KMS-11 (cell line): Measurements from ENCODE around the gene TXNRD2.

ENCODE experiments used
- H2AFZ ChIP-seq: fragments of 200-600 bp; sonication (generic); 2 replicates; pipeline ENCODE4 v1.6.1; 2016; ENCODE audit warnings: antibody characterized with exemption, mixed run types, low read depth
- H3K27ac ChIP-seq: fragments of 200-600 bp; sonication (generic); 2 replicates; pipeline ENCODE4 v1.6.1; 2016; ENCODE audit warnings: mild to moderate bottlenecking, mixed run types
- H3K27me3 ChIP-seq: fragments of 200-600 bp; sonication (generic); 2 replicates; pipeline ENCODE4 v1.6.1; 2017; ENCODE audit warnings: mild to moderate bottlenecking, low read depth, mixed run types, moderate library complexity; ENCODE audit not compliant: insufficient read depth
- H3K36me3 ChIP-seq: fragments of 200-600 bp; sonication (generic); 2 replicates; pipeline ENCODE4 v1.6.1; 2017; ENCODE audit warnings: mild to moderate bottlenecking, mixed run types; ENCODE audit not compliant: insufficient read depth
- H3K4me1 ChIP-seq: fragments of 200-600 bp; sonication (generic); 2 replicates; pipeline ENCODE4 v1.6.1; 2016; ENCODE audit warnings: mild to moderate bottlenecking, low read depth, mixed run types; ENCODE audit not compliant: poor library complexity, severe bottlenecking
- H3K4me2 ChIP-seq: fragments of 200-600 bp; sonication (generic); 2 replicates; pipeline ENCODE4 v1.7.0; 2016; ENCODE audit warnings: mild to moderate bottlenecking, mixed run types
- H3K4me3 ChIP-seq: fragments of 200-600 bp; sonication (generic); IDR thresholded peaks from 2 replicates; pipeline ENCODE4 v1.6.1; 2017; ENCODE audit warnings: low read depth, low read length, mixed read lengths; ENCODE audit not compliant: insufficient read depth
- H3K79me2 ChIP-seq: fragments of 200-600 bp; sonication (generic); 2 replicates; pipeline ENCODE4 v1.6.1; 2016; ENCODE audit warnings: low read depth, mixed run types; ENCODE audit not compliant: insufficient read depth
- H3K9ac ChIP-seq: fragments of 200-600 bp; sonication (generic); 2 replicates; pipeline ENCODE4 v1.6.1; 2016; ENCODE audit warnings: mild to moderate bottlenecking, mixed run types
- H4K20me1 ChIP-seq: fragments of 200-600 bp; sonication (generic); 2 replicates; pipeline ENCODE4 v1.6.1; 2016; ENCODE audit warnings: mild to moderate bottlenecking, mixed run types; ENCODE audit not compliant: insufficient read depth
- TF ChIP-seq, protein P1 (sequence below): fragments of 200-600 bp; sonication (generic); conservative IDR thresholded peaks from 2 replicates; pipeline ENCODE4 v1.6.1; 2017; ENCODE audit warnings: low read depth, mild to moderate bottlenecking, antibody characterized with exemption, low read length, moderate library complexity, mixed read lengths

Gene TXNRD2

DNA sequence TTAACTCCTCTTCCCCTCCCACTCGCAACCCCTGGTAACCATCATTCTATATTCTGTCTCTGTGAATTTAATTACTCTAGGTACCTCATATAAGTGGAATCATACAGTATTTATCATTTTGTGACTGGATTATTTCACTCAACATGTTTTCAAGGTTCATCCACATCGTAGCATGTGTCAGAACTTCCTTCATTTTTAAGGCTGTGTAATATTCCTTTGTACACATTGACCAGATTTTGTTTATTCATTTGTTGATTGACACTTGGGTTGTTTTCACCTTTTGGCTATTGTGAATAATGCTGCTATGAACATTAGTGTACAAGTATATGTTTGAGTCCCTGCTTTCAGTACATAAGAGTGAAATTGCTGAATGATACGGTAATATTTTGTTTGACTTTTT lies 84.2 kb downstream of the TXNRD2 start:
- Histone ChIP-seq H3K4me1 (peaks cover 18% of the 10 kb centered on the region), H3K9ac (no peak overlapping the region), H3K4me2 (no peak overlapping the region)

DNA sequence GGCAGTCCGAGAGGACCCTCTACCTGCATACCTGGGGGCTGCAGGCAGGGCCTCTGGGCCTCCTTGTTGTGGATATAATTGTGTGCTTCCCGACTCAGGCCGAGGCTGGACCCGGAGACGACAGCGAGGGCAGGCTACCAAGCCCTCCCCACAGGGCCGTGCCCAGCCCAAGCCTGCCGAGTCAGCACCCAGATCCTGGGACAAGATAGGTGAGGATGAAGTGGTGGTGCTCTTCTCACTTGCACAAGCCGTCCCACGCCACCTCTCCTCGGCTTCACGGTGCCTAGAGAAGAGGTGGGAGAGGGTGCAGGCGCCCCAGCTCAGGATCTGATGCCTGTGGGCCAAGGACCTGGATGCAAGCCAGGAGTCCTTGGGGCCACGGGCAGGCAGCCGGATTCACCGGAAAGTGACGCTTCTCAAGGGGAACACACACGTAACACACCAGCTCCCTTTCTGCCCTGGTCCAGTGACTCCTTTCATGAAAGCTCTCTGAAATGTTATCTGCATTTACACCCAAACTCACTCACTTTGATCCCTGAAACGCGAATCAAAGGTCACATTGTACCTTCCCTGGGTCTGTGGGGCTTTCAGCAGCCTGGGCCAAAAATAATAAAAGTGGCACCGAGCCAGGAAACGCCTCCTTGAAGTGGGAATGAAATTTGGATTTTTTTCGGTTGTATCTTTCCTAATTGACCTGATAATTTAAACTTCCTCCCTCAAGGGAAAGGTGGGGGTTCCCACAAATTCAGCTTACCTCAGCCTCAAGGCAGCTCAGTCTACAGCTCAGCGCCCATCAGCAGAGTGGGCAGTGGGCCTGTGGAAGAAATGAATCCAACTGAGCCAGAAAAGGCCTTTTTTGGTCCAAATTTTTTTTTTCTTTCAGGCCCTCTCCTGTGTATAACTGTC lies 85.9 kb downstream of the TXNRD2 start:
- peak overlapping the region; percentile 91 for H3K4me2 ChIP-seq
- peak overlapping the region; percentile 84 for H3K27ac ChIP-seq
- peak overlapping the region; percentile 61 for H2AFZ ChIP-seq

More for the DNA sequence above, 84.2 kb downstream of the TXNRD2 start:
- Histone ChIP-seq H3K36me3 (no peaks in the 10 kb centered on the region), H4K20me1 (no peaks in the 10 kb centered on the region), H3K79me2 (peaks cover 42% of the 10 kb centered on the region), H3K4me3 (no peak overlapping the region), H3K27ac (no peak overlapping the region), H2AFZ (no peak overlapping the region), H3K27me3 (no peaks in the 10 kb centered on the region)
- TF ChIP-seq, protein P1, sequence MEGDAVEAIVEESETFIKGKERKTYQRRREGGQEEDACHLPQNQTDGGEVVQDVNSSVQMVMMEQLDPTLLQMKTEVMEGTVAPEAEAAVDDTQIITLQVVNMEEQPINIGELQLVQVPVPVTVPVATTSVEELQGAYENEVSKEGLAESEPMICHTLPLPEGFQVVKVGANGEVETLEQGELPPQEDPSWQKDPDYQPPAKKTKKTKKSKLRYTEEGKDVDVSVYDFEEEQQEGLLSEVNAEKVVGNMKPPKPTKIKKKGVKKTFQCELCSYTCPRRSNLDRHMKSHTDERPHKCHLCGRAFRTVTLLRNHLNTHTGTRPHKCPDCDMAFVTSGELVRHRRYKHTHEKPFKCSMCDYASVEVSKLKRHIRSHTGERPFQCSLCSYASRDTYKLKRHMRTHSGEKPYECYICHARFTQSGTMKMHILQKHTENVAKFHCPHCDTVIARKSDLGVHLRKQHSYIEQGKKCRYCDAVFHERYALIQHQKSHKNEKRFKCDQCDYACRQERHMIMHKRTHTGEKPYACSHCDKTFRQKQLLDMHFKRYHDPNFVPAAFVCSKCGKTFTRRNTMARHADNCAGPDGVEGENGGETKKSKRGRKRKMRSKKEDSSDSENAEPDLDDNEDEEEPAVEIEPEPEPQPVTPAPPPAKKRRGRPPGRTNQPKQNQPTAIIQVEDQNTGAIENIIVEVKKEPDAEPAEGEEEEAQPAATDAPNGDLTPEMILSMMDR = no peak

DNA sequence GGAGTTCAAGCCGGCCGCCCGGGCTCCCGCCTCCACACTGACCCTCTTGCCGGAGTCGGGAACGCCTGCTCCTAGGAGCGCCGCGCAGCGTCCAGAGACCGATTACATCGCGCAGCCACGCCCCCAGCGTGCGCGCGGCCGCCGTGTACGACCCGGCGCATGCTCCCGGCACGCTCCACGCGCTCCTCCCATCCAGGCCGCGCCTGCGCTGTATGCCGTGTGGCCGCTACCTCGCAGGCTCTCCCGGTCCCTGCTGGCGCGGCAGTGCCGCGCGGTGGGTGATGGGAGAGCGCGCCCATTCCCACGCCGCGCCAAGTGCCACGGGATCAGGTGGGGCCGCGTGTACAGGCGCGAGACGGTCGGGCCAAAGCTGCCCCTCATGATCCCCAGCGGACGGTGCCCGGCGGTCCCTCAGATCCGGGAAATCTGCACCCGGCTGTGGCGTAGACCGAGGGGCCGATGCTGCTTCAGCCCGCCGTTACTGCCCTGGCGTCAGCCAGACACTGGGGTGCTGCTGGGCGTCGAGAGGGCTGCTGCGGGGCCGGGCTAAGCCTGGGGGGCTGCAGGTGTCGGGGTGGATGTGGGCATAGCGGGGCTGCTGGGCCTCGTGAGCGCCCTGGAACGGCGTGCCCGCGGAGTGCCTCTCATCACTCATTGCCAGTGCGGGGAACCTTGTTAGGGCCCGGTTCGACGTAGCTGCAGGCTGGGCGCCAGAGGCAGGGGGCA lies 86.7 kb downstream of the TXNRD2 start, which contains the start of the genes GNB1L and RTL10:
Gene GNB1L (minus strand): TSS at position 97 of the 726 bp plus-strand sequence. CDS start 33,519 bp downstream, outside the sequence.
Gene RTL10 (minus strand): TSS at position 97 of the 726 bp plus-strand sequence. CDS start 2,613 bp downstream, outside the sequence.
- peak within 1 kb of the TSS; percentile 50 for H3K4me3 ChIP-seq
- peak within 1 kb of the TSS; percentile 90 for H3K9ac ChIP-seq
- H3K27me3 ChIP-seq = no peaks in the 10 kb centered on the region
- H3K27ac ChIP-seq = peak within 1 kb of the TSS; percentile 84
- H3K4me2 ChIP-seq = peak within 1 kb of the TSS; percentile 99
- peaks cover 50% of the 10 kb centered on the region for H3K79me2 ChIP-seq
- TF ChIP-seq, protein P1 = no peak
- H4K20me1 ChIP-seq = no peaks in the 10 kb centered on the region
- H2AFZ ChIP-seq = peak within 1 kb of the TSS; percentile 61
- H3K4me1 ChIP-seq = peaks cover 23% of the 10 kb centered on the region
- no peaks in the 10 kb centered on the region for H3K36me3 ChIP-seq

More for the DNA sequence above, 85.9 kb downstream of the TXNRD2 start:
- Histone ChIP-seq H3K4me1 (peaks cover 18% of the 10 kb centered on the region), H3K36me3 (no peaks in the 10 kb centered on the region), H3K4me3 (peak overlapping the region; percentile 26), H3K79me2 (peaks cover 50% of the 10 kb centered on the region), H4K20me1 (no peaks in the 10 kb centered on the region), H3K27me3 (no peaks in the 10 kb centered on the region), H3K9ac (peak overlapping the region; percentile 90)
- TF ChIP-seq, protein P1 = no peak

DNA sequence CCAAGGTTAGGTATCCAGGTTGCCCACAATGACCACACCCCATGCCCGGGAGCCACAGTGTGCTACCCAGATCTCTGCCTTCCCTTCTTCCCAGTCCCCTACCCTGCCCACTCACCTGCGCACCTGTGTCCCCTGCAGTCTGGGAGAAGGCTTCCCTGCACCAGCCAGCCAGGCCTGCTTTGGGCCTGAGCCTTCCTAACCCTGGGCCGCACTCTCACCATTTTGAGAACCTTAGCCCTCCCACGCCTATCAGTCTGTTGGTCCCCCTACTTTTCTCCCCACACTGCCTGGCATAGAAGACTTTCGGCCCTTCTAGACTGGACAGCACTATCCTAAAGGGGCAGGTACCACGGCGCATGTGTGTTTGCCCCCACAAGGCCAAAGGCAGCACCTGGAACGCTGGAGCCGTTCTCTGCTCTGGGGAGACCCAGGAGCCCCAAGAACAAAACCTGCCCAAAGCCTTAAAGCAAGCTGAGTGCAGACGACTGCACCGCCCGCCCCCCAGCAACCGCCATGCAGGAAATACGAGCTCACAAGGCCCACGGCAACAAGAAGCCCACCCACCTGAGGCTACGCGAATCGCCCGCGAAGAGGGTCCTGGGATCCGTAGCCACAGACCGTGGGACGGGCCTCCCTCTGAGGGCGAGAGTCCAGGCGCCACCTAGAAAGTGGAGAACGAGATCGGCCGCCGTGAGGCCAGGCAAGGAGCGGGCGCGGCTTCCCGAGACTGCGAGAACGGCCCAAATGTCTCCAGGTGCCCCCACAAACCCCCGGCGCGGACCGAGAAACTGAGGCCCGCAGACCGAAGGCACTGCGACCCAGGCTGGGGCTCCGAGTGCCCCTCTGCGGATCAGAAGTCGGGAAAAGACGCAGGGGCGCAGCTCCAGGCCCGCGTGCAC lies 87.5 kb downstream of the TXNRD2 start:
- no peaks in the 10 kb centered on the region for H4K20me1 ChIP-seq
- no peaks in the 10 kb centered on the region for H3K27me3 ChIP-seq
- H3K27ac ChIP-seq = peak overlapping the region; percentile 84
- H3K4me3 ChIP-seq = peak overlapping the region; percentile 50
- peaks cover 50% of the 10 kb centered on the region for H3K79me2 ChIP-seq
- H3K4me1 ChIP-seq = peaks cover 31% of the 10 kb centered on the region
- TF ChIP-seq, protein P1 = no peak
- H3K9ac ChIP-seq = peak overlapping the region; percentile 90
- no peaks in the 10 kb centered on the region for H3K36me3 ChIP-seq
- peak overlapping the region; percentile 99 for H3K4me2 ChIP-seq
- H2AFZ ChIP-seq = peak overlapping the region; percentile 42; the same call in 1 of the 2 replicates
